Myocyte (in vitro differentiated cells): ENCODE results near the gene NPFFR2. TPM values are rescaled to one million over a fixed set of nuclear protein-coding genes. Genes with fewer than 3 reads are reported as not detected.
A peak's percentile ranks its signal among the peaks of the same experiment; 100 is the strongest.
"Not testable (repeated sequence)": the region's sequence is repeated elsewhere in the genome, so short reads cannot be mapped to it uniquely, and the experiment has no call there.

Experiments
- DNase-seq: peaks from one replicate; pipeline ENCODE4 v3.0.0-alpha.2; 2012; ENCODE audit warnings: low read depth
- total RNA-seq: library from RNA; depleted of rRNA; stranded (reverse); fragments of >200 nt; gene quantifications from 2 replicates; pipeline ENCODE4 v1.2.3, GENCODE V29; 2014

The NPFFR2 gene
- total RNA-seq, 1 donor from 2014 or later: not detected

DNA sequence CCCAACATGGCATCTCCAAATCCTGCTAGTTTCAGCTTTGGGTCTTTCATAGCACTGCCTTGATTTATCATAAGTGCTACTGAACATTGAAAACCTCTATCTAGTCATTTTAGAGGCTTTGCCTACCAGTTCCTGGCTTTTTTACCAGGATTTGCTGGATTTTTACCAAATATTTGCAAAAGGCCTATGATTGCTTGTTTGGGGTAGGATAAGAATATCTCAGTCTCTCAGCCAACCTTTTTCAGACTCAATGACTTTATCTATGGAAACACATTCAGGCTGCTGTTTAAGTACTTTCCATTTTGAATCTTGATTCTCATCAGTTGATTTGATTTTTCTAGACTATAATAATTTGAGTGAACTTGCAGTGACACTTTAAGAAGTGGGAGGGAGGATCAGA, 80.1 kb downstream of the NPFFR2 start:
- DNase-seq: no peak

DNA sequence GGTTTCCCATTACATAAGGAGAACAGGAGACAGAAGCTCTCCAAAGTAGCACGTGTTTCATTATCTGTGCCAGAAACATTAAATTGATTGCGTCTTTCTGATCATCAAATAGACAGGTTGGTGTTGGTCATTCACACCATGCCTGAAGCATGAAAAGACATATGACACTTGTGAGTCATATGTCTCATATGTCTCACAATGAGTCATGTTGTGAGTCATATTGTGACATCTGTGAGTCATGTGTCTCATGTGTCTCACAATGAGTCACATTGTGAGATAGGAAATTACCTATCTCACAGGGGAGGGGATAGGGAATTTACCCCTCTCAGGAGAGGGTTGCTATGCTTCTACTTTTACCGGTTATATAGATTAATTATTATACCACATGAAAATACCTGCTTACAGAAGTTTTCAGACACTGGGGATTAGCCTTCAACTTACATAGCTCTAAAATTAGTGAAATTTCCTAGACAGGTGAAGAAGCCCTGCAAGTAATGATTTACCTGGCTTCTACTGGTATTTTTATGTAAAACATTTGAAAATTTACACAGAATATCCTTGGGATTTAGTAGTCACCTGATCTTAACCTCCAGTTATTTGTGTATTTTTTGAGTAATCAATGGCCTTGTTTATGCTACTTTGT, 80.8 kb downstream of the NPFFR2 start:
- DNase-seq: peak; percentile 4

- DNase-seq: no peak
Measured at GRCh38 chr4:72118017-72118416, 86.2 kb downstream of the NPFFR2 start.

- DNase-seq: no peak
Measured at GRCh38 chr4:72119946-72120345, 88.1 kb downstream of the NPFFR2 start.

GRCh38 chr4:72128741-72129140, 96.9 kb downstream of the NPFFR2 start:
- no peak for DNase-seq

DNA sequence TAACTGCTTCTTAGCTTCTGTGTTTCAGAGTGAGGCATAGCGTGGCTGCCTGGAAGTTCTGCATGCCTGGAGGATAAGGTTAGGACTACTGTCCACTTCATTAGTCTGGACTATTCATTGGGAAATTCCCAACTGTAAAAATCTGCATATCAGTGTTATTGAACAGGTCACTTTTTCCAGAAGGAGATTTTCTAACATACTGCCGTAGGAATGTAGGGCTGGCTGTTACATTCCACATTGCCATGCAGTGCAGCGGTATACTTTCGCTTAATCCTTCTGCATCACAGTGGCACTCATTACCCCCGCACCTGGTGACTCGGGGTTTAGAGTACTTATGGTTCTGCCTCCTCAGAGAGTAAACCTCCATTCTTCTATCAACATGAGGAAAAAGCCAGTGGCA, 104.6 kb downstream of the NPFFR2 start:
- no peak for DNase-seq

DNA sequence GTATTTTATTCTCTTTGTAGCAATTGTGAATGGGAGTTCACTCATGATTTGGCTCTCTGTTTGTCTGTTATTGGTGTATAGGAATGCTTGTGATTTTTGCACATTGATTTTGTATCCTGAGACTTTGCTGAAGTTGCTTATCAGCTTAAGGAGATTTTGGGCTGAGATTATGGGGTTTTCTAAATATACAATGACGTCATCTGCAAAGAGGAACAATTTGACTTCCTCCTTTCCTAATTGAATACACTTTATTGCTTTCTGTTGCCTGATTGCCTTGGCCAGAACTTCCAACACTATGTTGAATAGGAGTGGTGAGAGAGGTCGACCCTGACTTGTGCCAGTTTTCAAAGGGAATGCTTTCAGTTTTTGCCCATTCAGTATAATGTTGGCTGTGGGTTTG, 108.2 kb downstream of the NPFFR2 start:
- not testable (repeated sequence) for DNase-seq

DNA sequence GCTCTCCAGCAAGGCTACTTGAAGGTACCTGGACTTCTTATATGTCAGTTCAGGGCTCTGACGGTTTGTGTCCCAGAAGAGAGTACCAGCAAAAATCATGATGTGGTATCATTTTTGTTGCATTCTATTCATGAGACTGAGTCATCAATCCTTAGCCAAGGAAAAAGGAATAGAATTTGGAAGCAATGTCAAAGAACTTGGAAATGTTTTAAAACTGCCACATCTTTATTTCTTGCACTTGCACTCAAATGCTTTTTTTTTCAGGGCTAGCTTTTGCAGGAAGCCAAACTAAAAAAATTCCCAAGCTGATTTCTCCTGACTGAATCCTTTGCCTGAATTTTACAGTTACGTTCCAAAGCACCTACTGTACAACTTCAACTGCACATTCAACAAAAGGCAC, 112.4 kb downstream of the NPFFR2 start:
- no peak for DNase-seq

DNA sequence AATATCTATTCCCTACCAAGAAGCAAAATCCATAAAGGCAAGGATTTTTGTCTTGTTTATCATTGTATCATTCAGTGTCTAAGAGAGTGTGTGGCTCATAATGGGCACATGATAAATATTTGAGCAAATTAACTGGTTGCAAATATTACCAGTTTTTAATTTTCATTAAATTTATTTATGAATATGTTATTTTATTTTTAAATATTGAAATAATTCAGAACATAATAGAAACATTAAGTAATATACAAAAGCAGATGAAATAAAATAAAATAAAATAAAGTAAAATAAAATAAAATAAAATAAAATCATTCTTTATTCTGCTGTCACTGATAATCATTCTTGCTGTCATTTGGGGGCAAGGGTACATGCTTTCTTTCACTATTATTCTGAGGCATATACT, 120.9 kb downstream of the NPFFR2 start:
- no peak for DNase-seq

- not testable (repeated sequence) for DNase-seq
Measured at GRCh38 chr4:72153634-72154033, 121.8 kb downstream of the NPFFR2 start.

- not testable (repeated sequence) for DNase-seq
Measured at GRCh38 chr4:72169285-72169684, 137.5 kb downstream of the NPFFR2 start.

- no peak for DNase-seq
Measured at GRCh38 chr4:72169861-72170260, 138.1 kb downstream of the NPFFR2 start.

DNA sequence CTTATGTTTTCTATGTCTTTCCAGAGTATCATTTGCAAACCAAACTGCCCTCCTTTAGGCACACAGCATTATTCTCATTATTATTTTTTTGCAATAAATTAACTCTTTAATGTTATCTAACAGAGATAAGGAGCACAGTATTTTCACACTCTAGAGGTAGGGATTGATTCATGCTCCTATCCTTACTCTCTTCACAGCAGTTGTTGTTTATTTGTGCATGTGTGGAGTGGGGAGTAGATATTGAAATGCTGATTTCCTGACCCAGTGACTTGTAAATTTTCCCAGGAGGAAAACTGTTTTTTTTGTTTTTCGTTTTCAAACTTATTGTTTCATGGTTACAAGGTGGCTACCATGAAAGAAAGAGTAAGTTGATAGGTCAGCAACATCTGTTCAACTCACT, 140.0 kb downstream of the NPFFR2 start:
- DNase-seq: no peak

GRCh38 chr4:72179342-72179741, 147.5 kb downstream of the NPFFR2 start:
- DNase-seq: no peak

- DNase-seq: no peak
Measured at GRCh38 chr4:72186714-72187113, 154.9 kb downstream of the NPFFR2 start.

- no peak for DNase-seq
Measured at GRCh38 chr4:72194046-72194445, 162.2 kb downstream of the NPFFR2 start.

DNA sequence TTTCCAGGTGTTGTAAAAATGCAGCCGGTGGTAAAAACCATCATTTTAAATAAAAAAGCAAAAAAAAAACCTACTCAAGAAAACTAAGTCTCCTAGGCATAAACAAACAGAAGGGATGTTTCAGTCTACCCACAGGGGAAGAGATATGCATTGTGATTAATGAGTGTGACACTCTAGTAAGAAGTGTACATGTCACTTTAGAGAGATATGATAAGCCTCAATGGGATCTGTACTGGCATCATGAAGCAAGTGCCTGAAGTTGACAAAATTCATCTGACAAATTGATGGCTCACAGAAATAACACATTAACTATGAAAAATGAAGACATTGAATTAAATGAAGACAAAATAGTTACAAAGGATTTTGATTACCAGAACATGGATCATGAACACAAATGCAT, 162.7 kb downstream of the NPFFR2 start:
- DNase-seq: no peak

Other genes starting within 250 kb of the NPFFR2 start
- not detected in 2 replicates for gene GC, start 247.9 kb upstream of the NPFFR2 start, total RNA-seq